ENCODE measurements around the gene PTH1R. TPM values are rescaled to one million over a fixed set of nuclear protein-coding genes. Genes with fewer than 3 reads are reported as not detected.
A peak's percentile ranks its signal among the peaks of the same experiment; 100 is the strongest.

The PTH1R gene
- total RNA-seq, 1 donor from 2014 or later: 13.0 TPM

DNA sequence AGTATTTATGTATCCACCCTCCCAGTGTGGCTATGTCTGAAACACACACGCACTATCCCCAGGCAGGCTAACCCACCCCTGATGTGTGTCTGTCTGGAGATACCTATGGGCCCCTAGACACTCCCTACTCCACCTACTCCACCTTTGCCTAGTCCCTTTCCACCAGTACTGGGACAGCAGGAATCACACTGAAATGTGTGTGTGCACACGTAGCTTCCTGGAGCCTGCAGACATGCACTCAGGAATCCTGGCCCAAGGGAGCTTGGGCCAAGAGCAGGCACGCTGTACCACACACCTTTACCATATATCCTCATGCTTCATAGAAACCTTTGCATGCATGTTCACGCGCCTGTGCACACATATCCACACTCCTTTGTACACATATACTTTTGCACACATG lies 6.9 kb upstream of the PTH1R start:
- no peak for TF ChIP-seq POLR2AphosphoS5 (IDR thresholded peaks at IDR 0.05; ENCODE audit: insufficient read depth in 1 of 2, low read depth in 1 of 2)
- TF ChIP-seq POLR2A (IDR thresholded peaks at IDR 0.05): no peak
- TF ChIP-seq, protein P1, sequence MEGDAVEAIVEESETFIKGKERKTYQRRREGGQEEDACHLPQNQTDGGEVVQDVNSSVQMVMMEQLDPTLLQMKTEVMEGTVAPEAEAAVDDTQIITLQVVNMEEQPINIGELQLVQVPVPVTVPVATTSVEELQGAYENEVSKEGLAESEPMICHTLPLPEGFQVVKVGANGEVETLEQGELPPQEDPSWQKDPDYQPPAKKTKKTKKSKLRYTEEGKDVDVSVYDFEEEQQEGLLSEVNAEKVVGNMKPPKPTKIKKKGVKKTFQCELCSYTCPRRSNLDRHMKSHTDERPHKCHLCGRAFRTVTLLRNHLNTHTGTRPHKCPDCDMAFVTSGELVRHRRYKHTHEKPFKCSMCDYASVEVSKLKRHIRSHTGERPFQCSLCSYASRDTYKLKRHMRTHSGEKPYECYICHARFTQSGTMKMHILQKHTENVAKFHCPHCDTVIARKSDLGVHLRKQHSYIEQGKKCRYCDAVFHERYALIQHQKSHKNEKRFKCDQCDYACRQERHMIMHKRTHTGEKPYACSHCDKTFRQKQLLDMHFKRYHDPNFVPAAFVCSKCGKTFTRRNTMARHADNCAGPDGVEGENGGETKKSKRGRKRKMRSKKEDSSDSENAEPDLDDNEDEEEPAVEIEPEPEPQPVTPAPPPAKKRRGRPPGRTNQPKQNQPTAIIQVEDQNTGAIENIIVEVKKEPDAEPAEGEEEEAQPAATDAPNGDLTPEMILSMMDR (IDR thresholded peaks at IDR 0.05): no peak
- Histone ChIP-seq H3K9me3 (no peaks in the 10 kb centered on the region), H3K36me3 (no peaks in the 10 kb centered on the region), H3K27me3 (no peaks in the 10 kb centered on the region), H3K4me1 (peaks cover 45% of the 10 kb centered on the region), H3K4me3 (no peak overlapping the region), H3K27ac (no peak overlapping the region)
- DNase-seq (ENCODE audit: extremely low spot score in 2 of 2): no peak
- intact Hi-C loops (cut with DNase I): loop anchor here (5.0 kb wide), 1 partner anchor 182 kb away; no protein-coding TSS in a partner anchor

DNA sequence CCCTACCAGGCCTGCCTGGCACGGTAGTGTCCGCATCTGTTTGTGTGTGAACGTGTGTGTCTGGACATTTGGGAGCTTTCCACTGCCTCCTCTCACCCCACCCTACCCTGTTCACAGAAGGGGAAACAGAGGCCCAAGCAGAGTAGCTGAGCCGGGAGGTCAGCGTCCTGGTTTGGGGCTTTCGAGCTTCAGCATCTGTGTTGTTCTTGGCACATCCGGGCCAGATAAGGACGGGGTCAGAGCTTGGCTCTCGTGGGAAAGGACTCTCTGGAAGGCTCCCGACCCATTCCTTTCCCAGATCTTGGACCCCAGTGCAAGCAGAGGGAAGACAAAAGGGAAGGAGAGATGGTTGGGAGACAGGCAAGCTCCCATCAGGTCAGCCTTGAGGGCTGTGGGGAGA lies 6.3 kb upstream of the PTH1R start:
- no peak for DNase-seq (ENCODE audit: extremely low spot score in 2 of 2)
- no peaks in the 10 kb centered on the region for H3K9me3 ChIP-seq
- no peaks in the 10 kb centered on the region for H3K36me3 ChIP-seq
- H3K27me3 ChIP-seq: no peaks in the 10 kb centered on the region
- H3K27ac ChIP-seq: no peak overlapping the region
- no peak overlapping the region for H3K4me3 ChIP-seq
- intact Hi-C loops (cut with DNase I): loop anchor here (5.0 kb wide), 1 partner anchor 181 kb away; no protein-coding TSS in a partner anchor
- H3K4me1 ChIP-seq: peaks cover 45% of the 10 kb centered on the region
- TF ChIP-seq, protein P1 (IDR thresholded peaks at IDR 0.05): no peak
- TF ChIP-seq POLR2AphosphoS5 (IDR thresholded peaks at IDR 0.05; ENCODE audit: insufficient read depth in 1 of 2, low read depth in 1 of 2) (no peak), POLR2A (IDR thresholded peaks at IDR 0.05) (no peak)

DNA sequence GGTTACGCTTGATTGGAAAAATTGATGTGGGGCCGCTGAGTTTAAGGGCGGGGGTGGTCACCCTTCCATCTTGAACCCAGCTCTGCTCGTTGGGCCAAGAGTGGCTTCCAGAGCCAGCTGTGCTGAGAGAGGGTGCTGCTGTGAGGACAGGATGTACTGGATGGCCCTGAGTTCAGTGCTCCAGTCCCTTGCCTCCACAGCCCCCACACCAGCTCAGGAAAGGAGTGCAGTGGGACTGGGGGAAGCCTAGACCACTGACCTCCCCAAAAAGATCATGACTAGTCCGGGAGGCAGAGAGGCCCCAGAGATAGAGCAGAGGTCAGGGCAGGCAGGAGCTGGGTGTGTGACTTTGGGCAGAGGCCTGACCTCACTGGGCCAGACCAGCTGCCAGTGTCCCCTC lies 4.0 kb upstream of the PTH1R start:
- Histone ChIP-seq H3K27me3 (no peaks in the 10 kb centered on the region), H3K4me3 (no peak overlapping the region), H3K36me3 (no peaks in the 10 kb centered on the region), H3K27ac (no peak overlapping the region), H3K9me3 (no peaks in the 10 kb centered on the region), H3K4me1 (peaks cover 32% of the 10 kb centered on the region)
- no peak for DNase-seq (ENCODE audit: extremely low spot score in 2 of 2)
- intact Hi-C loops (cut with DNase I): loop anchor here (5.0 kb wide), 1 partner anchor 179 kb away; no protein-coding TSS in a partner anchor
- TF ChIP-seq, protein P1 (IDR thresholded peaks at IDR 0.05): no peak
- TF ChIP-seq POLR2A (IDR thresholded peaks at IDR 0.05) (no peak), POLR2AphosphoS5 (IDR thresholded peaks at IDR 0.05; ENCODE audit: insufficient read depth in 1 of 2, low read depth in 1 of 2) (no peak)

- Histone ChIP-seq H3K36me3 (no peaks in the 10 kb centered on the region), H3K4me3 (no peak overlapping the region), H3K27ac (peak overlapping the region; percentile 17), H3K27me3 (no peaks in the 10 kb centered on the region), H3K9me3 (no peaks in the 10 kb centered on the region), H3K4me1 (peaks cover 35% of the 10 kb centered on the region)
- no peak for DNase-seq (ENCODE audit: extremely low spot score in 2 of 2)
- intact Hi-C loops (cut with DNase I): loop anchor here (5.0 kb wide), 1 partner anchor 178 kb away; no protein-coding TSS in a partner anchor
- TF ChIP-seq POLR2A (IDR thresholded peaks at IDR 0.05) (no peak), POLR2AphosphoS5 (IDR thresholded peaks at IDR 0.05; ENCODE audit: insufficient read depth in 1 of 2, low read depth in 1 of 2) (no peak)
- TF ChIP-seq, protein P1 (IDR thresholded peaks at IDR 0.05): no peak
Observed at GRCh38 chr3:46874430-46874829, 3.1 kb upstream of the PTH1R start.

DNA sequence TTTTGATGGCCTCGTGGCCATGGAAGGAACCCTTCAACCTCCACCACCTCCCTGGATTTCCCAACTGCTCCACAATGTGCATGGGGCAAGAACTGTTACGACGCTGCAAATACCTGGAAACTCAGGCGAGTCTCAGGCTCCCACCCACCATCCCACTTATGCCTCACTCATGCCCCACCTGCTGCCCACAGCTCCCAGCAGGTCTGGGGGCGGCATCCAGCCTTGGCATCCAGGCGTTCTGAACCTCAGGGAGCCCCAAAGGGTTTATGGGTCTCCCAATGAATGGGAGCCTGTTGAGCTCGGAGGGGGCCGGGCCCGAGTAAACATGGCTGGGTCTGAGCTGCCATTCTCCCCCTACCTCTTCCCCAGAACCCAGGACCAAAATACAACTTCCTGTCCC lies 2.0 kb upstream of the PTH1R start:
- Histone ChIP-seq H3K4me1 (peaks cover 35% of the 10 kb centered on the region), H3K9me3 (no peaks in the 10 kb centered on the region), H3K27ac (no peak overlapping the region), H3K27me3 (no peaks in the 10 kb centered on the region), H3K4me3 (no peak overlapping the region), H3K36me3 (no peaks in the 10 kb centered on the region)
- no peak for DNase-seq (ENCODE audit: extremely low spot score in 2 of 2)
- intact Hi-C loops (cut with DNase I): no loop called here
- TF ChIP-seq POLR2A (IDR thresholded peaks at IDR 0.05): no peak
- TF ChIP-seq, protein P1 (IDR thresholded peaks at IDR 0.05): no peak
- no peak for TF ChIP-seq POLR2AphosphoS5 (IDR thresholded peaks at IDR 0.05; ENCODE audit: insufficient read depth in 1 of 2, low read depth in 1 of 2)

Data from vagina (tissue), 2 donors.